GM03348 (cell line): ENCODE data around the gene UMPS.
"Not testable (repeated sequence)": the region's sequence is repeated elsewhere in the genome, so short reads cannot be mapped to it uniquely, and the experiment has no call there.

Experiments
- DNase-seq: peaks from one replicate; pipeline ENCODE4 v3.0.0; 2012; ENCODE audit warnings: low spot score

Gene UMPS

DNA sequence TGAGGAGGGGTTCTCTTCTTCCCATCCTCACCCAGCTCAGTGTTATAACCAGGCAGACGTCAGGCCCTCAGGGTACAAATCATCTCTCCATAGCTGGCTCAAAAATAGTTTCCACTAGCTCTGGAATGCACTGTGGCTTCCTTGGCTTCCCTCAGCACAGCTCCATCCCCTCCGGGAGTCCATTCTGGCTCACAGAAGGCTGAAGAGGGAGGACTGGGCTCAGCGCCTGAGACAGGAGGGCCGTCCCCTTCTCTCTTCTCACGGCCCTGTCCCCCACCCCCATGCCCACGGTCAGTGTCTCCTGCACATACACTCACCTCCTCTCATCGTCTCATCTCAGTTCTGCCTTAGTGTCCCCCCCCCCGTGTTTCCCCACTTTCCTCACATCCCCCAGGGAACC, 50.1 kb downstream of the UMPS start:
- DNase-seq, result peak; percentile 92

GRCh38 chr3:124780761-124781475, 50.7 kb downstream of the UMPS start:
- DNase-seq, result no peak

GRCh38 chr3:124781476-124782376, 51.5 kb downstream of the UMPS start:
- no peak for DNase-seq

GRCh38 chr3:124782377-124782712, 52.1 kb downstream of the UMPS start:
- DNase-seq, result not testable (repeated sequence)

GRCh38 chr3:124783696-124784095, 53.4 kb downstream of the UMPS start:
- no peak for DNase-seq

- no peak for DNase-seq
Measured at GRCh38 chr3:124784686-124785382, 54.6 kb downstream of the UMPS start.

GRCh38 chr3:124785973-124786372, 55.7 kb downstream of the UMPS start:
- DNase-seq, result no peak

- DNase-seq, result no peak
Measured at GRCh38 chr3:124786511-124787241, 56.4 kb downstream of the UMPS start.

- no peak for DNase-seq
Measured at GRCh38 chr3:124787476-124788195, 57.4 kb downstream of the UMPS start.

- DNase-seq, result no peak
Measured at GRCh38 chr3:124788254-124788745, 58.0 kb downstream of the UMPS start.

DNA sequence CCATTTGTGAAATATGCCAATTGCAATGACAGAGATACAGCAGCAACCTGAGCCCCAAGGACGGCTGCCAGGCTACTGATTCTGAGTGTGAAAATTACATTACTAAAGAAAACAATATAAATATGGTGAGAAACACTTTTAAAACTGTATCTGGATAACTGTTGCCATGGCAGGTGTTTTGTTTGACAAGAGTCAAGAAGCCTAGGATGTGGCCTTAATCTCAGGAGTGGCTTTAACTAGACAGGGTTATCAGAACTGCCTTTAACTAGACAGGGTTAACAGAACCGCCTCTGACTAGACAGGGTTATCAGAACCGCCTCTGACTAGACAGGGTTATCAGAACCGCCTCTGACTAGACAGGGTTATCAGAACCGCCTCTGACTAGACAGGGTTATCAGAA, 58.9 kb downstream of the UMPS start:
- not testable (repeated sequence) for DNase-seq

GRCh38 chr3:124791142-124791541, 60.9 kb downstream of the UMPS start:
- DNase-seq, result peak; percentile 49

DNA sequence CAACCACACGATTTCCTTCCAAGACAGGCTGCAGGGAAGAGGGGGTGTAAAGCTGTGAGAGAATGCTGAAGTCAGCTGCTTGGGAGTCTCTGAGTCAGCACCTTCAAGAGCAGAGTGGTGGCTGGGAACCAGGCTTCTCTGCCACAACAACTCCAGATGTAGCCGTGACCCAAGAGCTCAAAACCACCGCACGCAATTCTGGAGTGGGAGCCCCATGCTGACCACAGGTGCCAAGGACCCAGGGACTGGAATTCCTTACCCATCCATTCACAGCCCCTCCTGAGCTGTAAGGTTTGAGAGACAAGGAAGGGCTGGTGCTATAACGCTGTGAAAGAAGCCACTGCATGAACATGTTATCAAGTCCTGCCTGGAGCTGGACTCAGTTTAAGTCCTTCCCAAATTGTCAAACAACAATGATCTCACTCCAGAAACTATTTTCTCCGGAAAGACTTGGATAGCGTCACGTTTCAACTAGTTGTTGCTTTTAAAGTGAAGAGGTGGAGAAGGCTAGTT, 61.4 kb downstream of the UMPS start:
- peak; percentile 88 for DNase-seq

- DNase-seq, result no peak
Measured at GRCh38 chr3:124792341-124793040, 62.2 kb downstream of the UMPS start.

- DNase-seq, result no peak
Measured at GRCh38 chr3:124793054-124793739, 62.9 kb downstream of the UMPS start.

- no peak for DNase-seq
Measured at GRCh38 chr3:124796477-124796876, 66.2 kb downstream of the UMPS start.

DNA sequence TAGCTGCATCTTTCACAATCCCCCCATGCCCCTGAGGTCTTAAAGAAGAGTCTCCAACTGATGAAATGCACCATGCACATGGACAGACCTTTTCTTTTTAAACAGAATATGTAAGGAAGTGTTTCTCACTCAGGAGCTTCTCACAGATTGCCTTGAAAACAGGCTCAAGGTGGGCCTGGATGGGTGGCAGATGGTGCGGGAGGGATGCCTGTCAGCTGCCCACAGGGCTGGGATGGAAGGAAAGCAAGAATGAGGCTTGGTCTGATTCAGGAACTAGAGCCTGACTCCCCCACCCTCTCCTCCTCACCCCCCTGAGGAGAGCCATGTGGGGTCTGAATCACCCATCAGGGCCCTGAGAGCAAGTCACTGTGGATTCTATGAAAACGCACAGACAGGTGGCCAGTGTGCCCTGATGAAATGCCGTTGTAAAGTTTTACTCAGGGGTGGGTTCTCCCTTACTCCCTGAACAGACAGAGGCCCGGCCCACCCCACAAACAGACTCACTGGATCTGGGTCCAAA, 67.2 kb downstream of the UMPS start:
- DNase-seq, result no peak
